ENCODE data around the gene RASGRF2. TPM values are rescaled to one million over a fixed set of nuclear protein-coding genes. Genes with fewer than 3 reads are reported as not detected.

Gene RASGRF2
- total RNA-seq, 1 experiment from 2014 or later: 6.7 TPM

DNA sequence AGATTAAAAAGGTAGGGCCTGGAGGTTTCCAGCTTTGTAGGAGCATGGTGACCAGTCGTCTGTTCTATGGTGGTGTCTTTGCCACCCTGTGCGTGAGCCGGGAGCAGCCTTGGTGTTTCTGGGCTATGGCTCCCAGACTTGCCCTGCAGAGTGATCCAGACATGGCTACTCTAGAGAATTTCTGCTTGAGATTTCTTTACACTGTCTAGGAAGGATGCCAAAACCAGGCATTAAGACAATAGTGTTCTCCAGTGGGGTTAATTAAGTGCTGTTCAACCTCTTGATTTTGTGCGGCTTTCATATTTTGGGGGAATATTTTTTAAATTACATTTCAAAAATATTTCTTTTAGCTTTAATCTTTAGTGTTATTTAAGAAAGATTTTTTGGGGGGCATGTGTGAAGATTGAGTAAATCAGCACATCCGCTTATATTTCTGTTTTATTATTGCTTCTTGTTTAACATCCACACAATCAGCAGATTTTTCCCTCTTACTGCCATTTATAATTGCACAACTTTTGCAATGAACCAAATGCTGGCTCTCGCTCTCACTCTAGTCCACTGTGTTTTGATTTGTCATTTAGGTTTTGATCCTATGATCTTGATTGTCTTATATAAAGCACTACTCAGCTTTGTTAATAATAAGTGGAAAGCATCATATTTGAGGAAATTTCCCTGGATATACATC lies 110.5 kb downstream of the RASGRF2 start:
- Histone ChIP-seq H3K27me3 (no peaks in the 10 kb centered on the region), H3K9me3 (replicated peaks) (no peaks in the 10 kb centered on the region), H3K4me1 (no peaks in the 10 kb centered on the region), H3K4me3 (no peak overlapping the region), H3K27ac (no peak overlapping the region), H3K36me3 (no peaks in the 10 kb centered on the region)
- DNase-seq: no peak

DNA sequence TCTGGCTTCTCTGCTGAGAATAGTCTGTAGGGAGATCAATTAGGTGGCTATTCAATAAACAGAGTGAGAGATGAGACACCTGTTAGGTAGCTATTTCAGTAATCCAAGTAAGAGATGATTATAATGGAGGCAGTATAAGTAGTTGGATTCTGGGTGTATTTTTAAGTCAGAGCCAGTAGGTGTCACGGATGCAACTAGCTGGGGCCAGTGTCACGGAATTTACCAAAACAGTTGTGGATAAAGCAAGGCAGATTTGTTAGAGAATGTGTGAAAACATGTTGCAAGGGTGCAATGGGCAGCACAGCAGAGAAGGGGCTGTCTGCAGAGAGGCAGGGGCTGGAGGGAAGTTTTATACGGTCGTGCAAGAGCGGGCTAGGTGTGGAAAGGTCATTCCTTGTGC lies 114.9 kb downstream of the RASGRF2 start:
- Histone ChIP-seq H3K27me3 (no peaks in the 10 kb centered on the region), H3K36me3 (no peaks in the 10 kb centered on the region), H3K4me3 (no peak overlapping the region), H3K9me3 (replicated peaks) (peaks cover 4% of the 10 kb centered on the region; the same call in 1 of the 2 replicates), H3K4me1 (no peaks in the 10 kb centered on the region), H3K27ac (no peak overlapping the region)
- no peak for DNase-seq

DNA sequence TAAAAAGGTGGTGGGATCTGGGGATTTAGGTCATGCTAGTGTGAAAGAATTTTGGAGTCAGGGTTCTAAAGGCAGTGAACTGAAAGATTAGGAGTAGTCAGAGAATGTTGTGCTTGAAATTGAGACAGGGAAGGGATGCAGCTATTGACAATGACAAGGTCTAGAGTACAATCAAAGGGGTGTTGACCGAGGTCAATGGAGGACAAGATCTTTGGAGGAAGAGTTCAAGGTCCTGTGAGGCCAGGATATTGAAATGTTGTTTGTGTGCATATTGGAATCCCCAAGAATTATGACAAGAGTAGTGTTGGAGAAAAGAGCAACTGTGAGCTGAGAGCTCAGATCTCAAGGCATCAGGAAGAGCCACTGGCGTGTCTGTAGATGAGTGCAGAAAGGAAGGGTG lies 116.9 kb downstream of the RASGRF2 start:
- no peaks in the 10 kb centered on the region for H3K4me1 ChIP-seq
- H3K4me3 ChIP-seq: no peak overlapping the region
- no peaks in the 10 kb centered on the region for H3K27me3 ChIP-seq
- peaks cover 4% of the 10 kb centered on the region; the same call in 1 of the 2 replicates for H3K9me3 ChIP-seq (replicated peaks)
- H3K36me3 ChIP-seq: no peaks in the 10 kb centered on the region
- H3K27ac ChIP-seq: no peak overlapping the region
- DNase-seq: no peak

DNA sequence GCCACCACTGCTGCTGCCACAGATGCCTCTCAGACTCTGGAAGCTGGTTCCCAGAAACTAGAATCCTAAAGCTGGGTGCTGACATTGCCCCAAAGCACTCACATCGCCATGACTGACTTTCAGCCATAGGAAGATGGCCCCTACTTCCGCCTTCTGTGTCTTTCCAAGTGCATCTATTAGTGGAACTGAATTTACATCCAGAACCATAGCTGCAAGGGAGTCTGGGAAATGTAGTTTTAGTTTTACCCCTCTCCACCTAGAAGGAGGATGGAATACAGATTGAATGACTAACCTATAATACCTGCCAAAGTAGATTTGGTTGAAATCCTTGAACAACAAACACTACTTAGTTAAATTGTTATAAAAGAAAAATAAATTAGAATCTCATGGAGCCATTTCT lies 118.8 kb downstream of the RASGRF2 start:
- H3K4me3 ChIP-seq: no peak overlapping the region

DNA sequence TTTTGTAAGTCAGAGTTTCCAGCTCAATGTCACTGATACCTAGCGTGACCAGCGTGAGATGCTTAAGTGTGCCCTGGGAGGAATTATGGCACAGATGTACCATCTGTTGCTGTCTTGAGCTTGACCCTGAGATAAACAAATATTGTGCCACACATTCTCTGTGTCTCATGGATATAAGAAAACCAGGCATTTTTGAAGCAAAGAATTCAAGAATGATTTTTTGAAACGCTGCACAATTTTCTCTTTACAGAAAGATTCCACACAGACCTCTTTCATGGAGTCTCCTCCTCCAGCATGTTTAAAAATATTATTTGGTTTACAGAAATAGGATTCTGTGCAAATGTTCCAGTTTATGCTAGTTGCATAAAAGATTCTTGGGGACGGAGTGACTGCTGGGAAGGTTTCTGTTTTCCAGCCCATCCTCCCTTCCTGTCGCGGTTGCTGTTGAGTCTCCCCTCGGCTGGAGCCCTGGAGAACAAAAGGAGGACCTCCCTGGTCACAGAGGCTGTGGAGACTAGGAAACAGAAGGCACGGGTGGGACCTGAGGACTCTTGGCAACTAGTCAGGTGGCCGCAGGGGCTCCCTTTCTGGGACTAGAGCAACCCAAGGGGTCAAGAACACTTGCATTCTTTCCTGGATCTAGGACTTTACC lies 120.8 kb downstream of the RASGRF2 start:
- Histone ChIP-seq H3K27me3 (no peaks in the 10 kb centered on the region), H3K4me3 (no peak overlapping the region), H3K4me1 (no peaks in the 10 kb centered on the region), H3K27ac (no peak overlapping the region), H3K9me3 (replicated peaks) (peaks cover 4% of the 10 kb centered on the region; the same call in 1 of the 2 replicates), H3K36me3 (no peaks in the 10 kb centered on the region)
- DNase-seq: no peak

More for the DNA sequence above, 118.8 kb downstream of the RASGRF2 start:
- no peak for DNase-seq
- no peak overlapping the region for H3K27ac ChIP-seq
- H3K9me3 ChIP-seq (replicated peaks): peaks cover 4% of the 10 kb centered on the region; the same call in 1 of the 2 replicates
- no peaks in the 10 kb centered on the region for H3K27me3 ChIP-seq
- H3K4me1 ChIP-seq: no peaks in the 10 kb centered on the region
- no peaks in the 10 kb centered on the region for H3K36me3 ChIP-seq

DNA sequence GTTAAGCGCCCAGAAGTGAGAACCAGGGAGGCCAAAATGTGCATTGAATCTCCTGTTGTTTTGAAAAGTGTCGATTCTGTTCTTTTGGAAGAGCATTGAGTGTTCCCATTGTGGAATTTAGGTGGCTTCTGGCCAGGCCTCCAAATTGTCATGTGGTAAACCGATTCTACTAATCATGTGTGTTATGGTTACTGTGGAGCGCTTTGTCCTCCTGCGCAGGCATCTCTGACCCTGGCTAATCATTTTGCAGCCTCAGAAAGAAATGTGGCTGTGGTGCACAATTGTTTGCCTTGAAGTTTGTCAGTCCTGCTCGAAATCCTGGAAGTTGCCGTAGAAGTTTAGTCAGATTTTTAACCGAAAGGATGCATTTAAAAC lies 121.3 kb downstream of the RASGRF2 start:
- H3K9me3 ChIP-seq (replicated peaks): peaks cover 4% of the 10 kb centered on the region; the same call in 1 of the 2 replicates
- no peak overlapping the region for H3K4me3 ChIP-seq
- no peak for DNase-seq
- no peaks in the 10 kb centered on the region for H3K27me3 ChIP-seq
- no peaks in the 10 kb centered on the region for H3K4me1 ChIP-seq
- no peaks in the 10 kb centered on the region for H3K36me3 ChIP-seq
- no peak overlapping the region for H3K27ac ChIP-seq

DNA sequence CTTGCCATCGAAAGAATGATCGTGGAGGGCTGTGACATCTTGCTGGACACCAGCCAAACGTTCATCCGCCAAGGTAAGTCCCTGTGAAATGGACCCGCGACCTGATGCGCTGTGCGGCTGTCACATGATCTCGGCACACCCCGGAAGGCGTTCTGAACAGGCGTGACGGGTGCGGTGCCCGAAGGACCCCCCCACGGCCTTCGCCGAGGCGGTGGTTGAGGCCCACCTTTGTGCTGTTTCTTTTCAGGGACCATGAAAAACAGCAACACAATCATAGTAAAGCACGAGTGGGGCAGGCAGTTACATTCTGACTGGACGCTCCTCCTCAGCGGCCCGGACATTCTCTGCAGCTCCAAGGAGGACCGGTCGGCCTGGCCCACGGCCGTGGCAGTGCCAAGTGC lies 126.7 kb downstream of the RASGRF2 start:
- Histone ChIP-seq H3K9me3 (replicated peaks) (no peaks in the 10 kb centered on the region), H3K4me1 (no peaks in the 10 kb centered on the region), H3K27me3 (no peaks in the 10 kb centered on the region), H3K27ac (no peak overlapping the region), H3K36me3 (no peaks in the 10 kb centered on the region), H3K4me3 (no peak overlapping the region)
- DNase-seq: no peak

DNA sequence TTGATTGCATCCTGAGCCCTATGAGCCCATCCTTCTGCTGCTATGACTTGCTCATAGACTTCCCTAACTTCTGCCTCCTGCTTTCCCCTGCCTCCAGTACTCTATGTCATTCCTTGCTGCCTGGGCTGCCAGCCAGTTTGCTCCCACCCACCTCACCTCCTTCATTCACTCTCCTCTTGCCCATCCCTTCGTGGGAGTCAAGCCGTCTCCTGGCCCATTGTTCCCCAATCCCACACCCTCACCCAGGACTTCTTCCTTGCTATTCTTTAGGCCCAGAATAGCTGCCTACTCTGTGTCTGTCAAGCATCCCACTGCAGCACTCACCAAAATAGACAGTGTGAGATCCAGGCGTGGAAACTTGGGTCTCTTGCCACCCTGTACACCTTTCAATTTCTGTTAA lies 131.0 kb downstream of the RASGRF2 start:
- H3K4me3 ChIP-seq: no peak overlapping the region
- no peaks in the 10 kb centered on the region for H3K27me3 ChIP-seq
- H3K4me1 ChIP-seq: no peaks in the 10 kb centered on the region
- no peaks in the 10 kb centered on the region for H3K9me3 ChIP-seq (replicated peaks)
- no peak for DNase-seq
- no peaks in the 10 kb centered on the region for H3K36me3 ChIP-seq
- no peak overlapping the region for H3K27ac ChIP-seq

DNA sequence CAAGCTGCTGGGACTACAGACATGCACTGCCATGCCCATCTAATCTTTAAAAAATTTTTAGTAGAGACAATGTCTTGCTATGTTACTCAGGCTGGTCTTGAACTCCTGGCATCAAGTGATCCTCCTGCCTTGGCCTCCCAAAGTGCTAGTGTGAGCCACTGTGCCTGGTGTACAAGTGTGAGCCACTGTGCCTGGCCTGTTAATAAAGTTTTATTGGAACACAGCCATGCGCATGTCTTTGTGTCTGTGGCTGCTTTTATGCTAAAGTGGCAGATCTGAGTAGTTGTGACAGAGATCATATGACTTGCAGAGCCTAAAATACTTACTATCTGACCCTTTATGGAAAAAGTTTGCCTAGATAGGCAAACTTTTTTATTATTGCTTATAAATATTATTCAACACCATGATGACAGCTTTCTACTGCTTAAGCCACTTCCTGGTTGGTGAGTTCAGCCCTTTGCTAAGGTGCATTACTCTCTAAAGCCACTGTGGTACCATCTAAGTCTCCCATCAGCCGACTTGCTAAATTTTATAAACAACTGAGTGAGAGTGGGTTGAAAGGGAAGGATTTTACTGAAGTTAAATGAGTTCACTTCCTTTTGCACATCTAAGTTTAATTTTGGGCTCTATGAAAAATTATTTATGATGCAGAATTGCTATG lies 133.5 kb downstream of the RASGRF2 start:
- Histone ChIP-seq H3K4me3 (no peak overlapping the region), H3K36me3 (no peaks in the 10 kb centered on the region), H3K27me3 (no peaks in the 10 kb centered on the region), H3K27ac (no peak overlapping the region), H3K4me1 (no peaks in the 10 kb centered on the region), H3K9me3 (replicated peaks) (no peaks in the 10 kb centered on the region)
- no peak for DNase-seq

DNA sequence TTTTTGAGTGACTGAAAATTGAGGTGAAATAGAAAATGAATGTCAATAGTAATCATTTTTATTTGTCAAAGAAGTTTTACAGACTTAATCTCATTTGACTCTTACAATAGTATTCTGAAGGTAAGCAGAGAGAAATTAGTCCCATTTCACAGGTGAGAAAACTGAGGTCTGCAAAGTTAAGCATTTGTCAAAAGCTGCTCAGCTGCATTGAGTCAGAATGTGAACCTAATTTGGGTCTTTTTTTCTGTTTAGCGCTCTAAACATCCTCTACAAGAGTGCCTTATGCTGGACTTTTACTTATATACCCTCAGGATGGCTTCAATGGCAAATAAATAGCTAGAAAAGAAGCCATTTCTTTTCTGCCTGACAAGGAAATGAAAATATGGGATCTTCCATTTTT lies 135.7 kb downstream of the RASGRF2 start:
- Histone ChIP-seq H3K9me3 (replicated peaks) (no peaks in the 10 kb centered on the region), H3K4me1 (no peaks in the 10 kb centered on the region), H3K27ac (no peak overlapping the region), H3K27me3 (no peaks in the 10 kb centered on the region), H3K4me3 (no peak overlapping the region), H3K36me3 (no peaks in the 10 kb centered on the region)
- DNase-seq: no peak

DNA sequence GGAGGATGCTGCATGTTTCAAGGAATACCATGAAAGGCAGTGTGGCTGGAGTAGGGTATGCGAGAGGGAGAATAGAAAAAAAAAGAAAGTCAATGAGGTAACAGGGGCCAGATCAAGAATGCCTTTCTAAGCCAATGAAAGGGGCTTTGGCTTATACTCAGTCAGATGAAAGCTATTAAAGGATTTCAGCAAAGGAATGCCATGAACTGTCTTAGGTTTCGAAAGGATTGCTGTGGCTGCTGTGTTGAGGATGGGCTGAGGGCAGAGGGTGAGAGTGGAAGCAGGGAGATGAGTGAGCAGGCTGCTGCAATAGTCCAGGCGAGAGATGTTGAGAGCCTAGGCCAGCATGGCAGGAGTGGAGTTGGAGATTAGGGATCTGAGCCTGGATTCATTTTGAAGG lies 137.6 kb downstream of the RASGRF2 start:
- Histone ChIP-seq H3K36me3 (no peaks in the 10 kb centered on the region), H3K9me3 (replicated peaks) (no peaks in the 10 kb centered on the region), H3K4me1 (no peaks in the 10 kb centered on the region), H3K27ac (no peak overlapping the region), H3K27me3 (no peaks in the 10 kb centered on the region), H3K4me3 (no peak overlapping the region)
- no peak for DNase-seq

DNA sequence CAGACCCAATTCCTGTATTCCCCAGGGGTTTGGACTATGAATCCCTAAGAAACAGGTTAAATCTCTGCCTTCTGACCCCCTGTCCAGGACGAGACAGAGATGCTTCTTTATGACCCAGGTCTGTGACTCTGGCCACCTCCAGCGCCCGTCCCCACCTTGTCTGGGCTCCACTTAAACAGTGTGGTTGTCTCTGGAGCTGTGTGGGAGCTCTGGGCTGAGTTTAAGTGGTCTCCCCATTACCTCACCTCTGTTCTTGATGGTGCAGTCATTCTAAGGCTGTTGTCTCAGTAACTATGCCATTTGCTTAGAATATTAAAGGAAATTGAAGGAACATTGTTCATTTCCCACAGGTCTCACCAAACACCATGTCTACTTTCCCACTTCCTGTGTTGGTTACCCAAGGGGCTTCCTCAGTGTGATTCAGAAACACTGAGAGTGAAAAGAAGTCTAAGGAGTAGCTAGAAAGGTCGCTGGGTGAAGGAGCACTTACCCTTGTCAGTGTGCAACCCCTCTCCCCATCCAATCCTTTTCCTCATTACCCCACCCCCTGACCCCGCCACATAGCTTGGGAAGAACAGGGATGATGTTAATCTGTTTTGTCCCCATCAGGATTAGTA lies 145.2 kb downstream of the RASGRF2 start:
- Histone ChIP-seq H3K4me1 (no peaks in the 10 kb centered on the region), H3K27ac (no peak overlapping the region), H3K36me3 (no peaks in the 10 kb centered on the region; the same call in 1 of the 2 replicates), H3K9me3 (replicated peaks) (no peaks in the 10 kb centered on the region), H3K4me3 (no peak overlapping the region), H3K27me3 (no peaks in the 10 kb centered on the region)
- no peak for DNase-seq

DNA sequence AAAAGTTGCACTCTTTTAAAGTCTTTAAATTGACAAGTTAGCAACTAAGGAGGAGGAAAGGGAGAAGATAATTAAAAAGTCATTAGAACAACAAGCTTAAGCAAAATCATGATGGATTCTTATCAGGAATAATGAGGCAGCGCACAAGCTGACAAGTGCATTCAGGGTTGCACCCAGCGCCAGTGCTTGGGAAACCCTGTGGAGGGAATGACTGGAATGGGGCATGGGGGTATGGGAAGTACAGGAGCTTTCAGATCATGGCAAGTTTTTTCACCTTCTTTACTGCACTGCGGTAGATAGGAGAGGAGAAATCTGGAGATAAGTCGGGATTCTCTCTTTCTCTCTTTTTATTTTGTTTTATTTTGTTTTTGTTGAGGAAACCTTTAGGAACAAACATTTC lies 155.1 kb downstream of the RASGRF2 start:
- Histone ChIP-seq H3K4me1 (no peaks in the 10 kb centered on the region), H3K4me3 (no peak overlapping the region), H3K36me3 (no peaks in the 10 kb centered on the region), H3K27ac (no peak overlapping the region), H3K9me3 (replicated peaks) (no peaks in the 10 kb centered on the region), H3K27me3 (no peaks in the 10 kb centered on the region)
- no peak for DNase-seq

DNA sequence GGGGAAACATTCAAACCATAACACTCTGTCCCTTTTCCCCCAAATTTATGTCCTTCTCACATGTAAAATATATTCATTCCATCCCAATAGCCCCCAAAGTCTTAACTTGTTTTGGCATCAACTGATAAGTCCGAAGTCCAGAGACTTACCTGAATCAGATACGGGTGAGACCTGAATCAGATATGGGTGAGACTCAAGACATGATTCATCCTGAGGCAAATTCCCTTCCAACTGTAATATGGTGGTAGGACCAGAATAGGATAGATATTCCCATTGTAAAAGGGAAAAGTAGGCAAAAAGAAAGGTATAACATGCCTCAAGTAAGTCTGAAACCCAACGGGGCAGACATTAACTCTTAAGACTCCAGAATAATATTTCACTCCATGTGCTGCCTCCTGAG lies 157.4 kb downstream of the RASGRF2 start:
- Histone ChIP-seq H3K4me1 (no peaks in the 10 kb centered on the region), H3K9me3 (replicated peaks) (no peaks in the 10 kb centered on the region), H3K27ac (no peak overlapping the region)

DNA sequence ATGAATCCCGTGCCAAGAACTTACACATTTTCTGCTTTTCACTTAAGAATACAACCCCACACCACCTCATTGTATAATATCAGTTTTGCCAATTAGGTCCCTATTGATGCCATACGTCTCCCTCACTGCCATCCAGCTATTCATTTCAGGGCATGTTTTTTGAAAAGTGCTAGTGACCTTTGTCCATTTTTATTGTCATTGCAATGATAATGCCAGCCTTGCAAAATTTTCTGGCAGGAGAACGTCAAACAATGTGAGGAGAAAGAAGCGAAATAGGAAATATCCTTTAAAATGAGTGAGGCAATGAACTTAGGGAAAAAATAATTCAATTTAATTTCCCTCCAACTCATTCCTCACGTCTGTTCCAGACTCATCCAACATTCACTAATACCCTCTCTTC lies 161.1 kb downstream of the RASGRF2 start:
- Histone ChIP-seq H3K9me3 (replicated peaks) (no peaks in the 10 kb centered on the region), H3K4me3 (no peak overlapping the region), H3K4me1 (no peaks in the 10 kb centered on the region), H3K27ac (no peak overlapping the region), H3K27me3 (no peaks in the 10 kb centered on the region), H3K36me3 (no peaks in the 10 kb centered on the region)
- DNase-seq: no peak

More for the DNA sequence above, 157.4 kb downstream of the RASGRF2 start:
- H3K4me3 ChIP-seq: no peak overlapping the region
- H3K36me3 ChIP-seq: no peaks in the 10 kb centered on the region
- DNase-seq: no peak
- no peaks in the 10 kb centered on the region for H3K27me3 ChIP-seq
